ENCODE measurements around the gene TMEM37. TPM values are rescaled to one million over a fixed set of nuclear protein-coding genes. Genes with fewer than 3 reads are reported as not detected.

Gene TMEM37
- total and polyA plus RNA-seq, 4 donors = 0.69 to 4.7 (median 2.5) TPM

DNA sequence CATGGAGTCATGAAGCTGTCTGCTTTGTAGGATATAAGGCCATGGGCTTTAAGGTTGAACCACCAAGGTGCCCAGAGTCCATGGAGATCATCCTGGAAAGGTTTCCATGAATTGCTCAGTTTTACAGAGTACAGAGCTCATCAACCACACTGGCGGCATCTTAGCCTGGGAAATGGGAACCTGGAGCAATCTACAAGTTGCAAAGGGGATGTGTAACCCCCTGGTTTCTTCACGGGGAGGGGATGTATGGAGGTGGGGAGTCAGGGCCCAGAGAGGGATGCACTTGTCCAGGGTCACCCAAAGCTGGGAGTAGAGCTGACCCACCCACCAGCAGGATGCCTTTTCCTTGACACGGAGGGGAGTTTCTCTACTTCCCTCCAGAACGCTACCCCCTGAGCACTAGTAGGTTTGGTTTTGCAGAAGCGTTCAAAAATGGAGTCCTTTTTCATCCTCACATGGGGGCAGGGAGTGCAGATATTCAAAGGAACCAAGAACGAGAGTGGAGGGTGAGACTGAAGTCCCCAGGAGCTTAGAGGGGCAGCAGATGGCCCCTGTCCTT lies 7.2 kb downstream of the TMEM37 start:
- DNase-seq (ENCODE audit: low read depth in 4 of 6, low spot score in 6 of 6) = no peak
- no peaks in the 10 kb centered on the region for H3K27me3 ChIP-seq (ENCODE audit: control insufficient read depth, insufficient read depth, low read length)
- H3K4me3 ChIP-seq (ENCODE audit: low read depth, low read length) = no peak overlapping the region
- no peaks in the 10 kb centered on the region for H3K9me3 ChIP-seq (ENCODE audit: control insufficient read depth, insufficient read depth, low read length)
- H3K36me3 ChIP-seq (ENCODE audit: control insufficient read depth, insufficient read depth, low read length) = peaks cover 2% of the 10 kb centered on the region
- H3K4me1 ChIP-seq (ENCODE audit: control insufficient read depth, insufficient read depth, low read length) = no peaks in the 10 kb centered on the region
- H3K27ac ChIP-seq (ENCODE audit: low read depth, low read length) = no peak overlapping the region
- 93% methylated on average over 4 of the region's 6 CpGs for WGBS (ENCODE audit: insufficient coverage)

DNA sequence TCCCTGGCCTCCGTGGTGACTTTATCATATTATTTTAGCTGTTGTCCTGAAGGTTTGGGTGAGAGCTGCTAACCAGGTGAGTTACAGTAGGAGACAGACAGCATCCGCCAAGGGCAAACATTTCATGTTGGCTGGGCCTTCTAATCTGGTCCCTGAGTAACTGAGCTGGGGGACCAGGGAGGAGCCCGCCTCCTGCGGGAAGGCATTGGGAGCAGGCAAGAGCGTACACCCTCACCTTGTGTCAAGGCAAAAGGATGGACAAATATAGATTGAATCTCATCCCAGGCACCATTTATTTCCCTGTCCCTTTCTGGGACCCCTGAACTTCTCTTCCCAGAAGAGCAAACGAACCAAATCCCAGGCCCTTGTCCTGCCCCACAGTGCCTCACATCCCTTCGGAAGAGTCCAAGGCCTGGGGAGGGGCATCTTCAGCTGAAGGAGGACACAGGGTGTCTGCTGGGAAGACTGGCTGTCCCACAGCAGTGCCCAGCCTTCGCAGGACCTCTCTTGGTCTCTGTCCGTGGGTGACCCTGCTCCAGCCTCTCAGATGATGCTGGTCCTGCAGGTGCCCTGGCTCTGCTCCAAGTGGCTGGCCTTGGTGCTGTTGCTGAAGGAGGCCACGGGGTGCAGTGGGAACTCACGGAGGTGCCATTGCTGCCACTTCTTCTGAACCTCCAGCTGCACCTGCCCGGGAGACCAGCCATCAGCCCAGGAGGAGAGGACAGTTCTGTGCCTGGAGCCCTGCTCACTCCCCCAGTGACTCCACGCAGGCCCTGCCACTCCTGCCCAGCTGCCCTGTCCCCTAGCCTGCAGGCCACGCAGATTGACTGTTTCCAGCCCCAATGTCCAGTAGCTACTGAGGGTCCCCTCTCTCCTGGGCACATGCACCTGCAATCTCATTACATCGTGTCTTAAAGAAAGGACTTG lies 8.2 kb downstream of the TMEM37 start:
- WGBS (ENCODE audit: insufficient coverage) = 83% methylated on average over 12 of the region's 15 CpGs
- no peak overlapping the region for H3K27ac ChIP-seq (ENCODE audit: low read depth, low read length)
- no peak overlapping the region for H3K4me3 ChIP-seq (ENCODE audit: low read depth, low read length)

DNA sequence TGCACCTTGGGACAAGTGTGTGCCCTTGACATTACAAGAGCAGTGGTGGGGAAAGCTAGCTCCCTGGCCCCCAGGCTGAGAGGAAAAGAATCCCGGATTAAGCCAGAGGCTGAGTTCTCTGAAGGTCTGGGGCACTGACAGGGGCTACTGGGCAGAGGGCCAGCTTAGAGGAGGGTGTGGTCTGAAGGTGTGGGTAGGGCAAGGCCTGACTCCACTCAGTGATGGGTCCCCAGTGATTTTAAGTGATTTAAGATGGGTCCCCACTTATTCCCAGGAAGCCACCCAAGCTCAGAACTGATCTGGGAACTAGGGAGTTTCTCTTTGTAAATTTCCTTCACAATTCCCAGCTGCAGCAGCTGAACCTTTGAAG lies 8.8 kb downstream of the TMEM37 start:
- Histone ChIP-seq H3K4me3 (ENCODE audit: low read depth, low read length) (no peak overlapping the region), H3K36me3 (ENCODE audit: control insufficient read depth, insufficient read depth, low read length) (peaks cover 2% of the 10 kb centered on the region), H3K4me1 (ENCODE audit: control insufficient read depth, insufficient read depth, low read length) (no peaks in the 10 kb centered on the region), H3K9me3 (ENCODE audit: control insufficient read depth, insufficient read depth, low read length) (no peaks in the 10 kb centered on the region), H3K27me3 (ENCODE audit: control insufficient read depth, insufficient read depth, low read length) (no peaks in the 10 kb centered on the region), H3K27ac (ENCODE audit: low read depth, low read length) (no peak overlapping the region)
- 33% methylated on average over 1 of the region's 1 CpG for WGBS (ENCODE audit: insufficient coverage)
- no peak for DNase-seq (ENCODE audit: low read depth in 4 of 6, low spot score in 6 of 6)

More for the DNA sequence above, 8.2 kb downstream of the TMEM37 start:
- DNase-seq (ENCODE audit: low read depth in 4 of 6, low spot score in 6 of 6) = no peak
- no peaks in the 10 kb centered on the region for H3K9me3 ChIP-seq (ENCODE audit: control insufficient read depth, insufficient read depth, low read length)
- no peaks in the 10 kb centered on the region for H3K4me1 ChIP-seq (ENCODE audit: control insufficient read depth, insufficient read depth, low read length)
- peaks cover 2% of the 10 kb centered on the region for H3K36me3 ChIP-seq (ENCODE audit: control insufficient read depth, insufficient read depth, low read length)
- no peaks in the 10 kb centered on the region for H3K27me3 ChIP-seq (ENCODE audit: control insufficient read depth, insufficient read depth, low read length)

DNA sequence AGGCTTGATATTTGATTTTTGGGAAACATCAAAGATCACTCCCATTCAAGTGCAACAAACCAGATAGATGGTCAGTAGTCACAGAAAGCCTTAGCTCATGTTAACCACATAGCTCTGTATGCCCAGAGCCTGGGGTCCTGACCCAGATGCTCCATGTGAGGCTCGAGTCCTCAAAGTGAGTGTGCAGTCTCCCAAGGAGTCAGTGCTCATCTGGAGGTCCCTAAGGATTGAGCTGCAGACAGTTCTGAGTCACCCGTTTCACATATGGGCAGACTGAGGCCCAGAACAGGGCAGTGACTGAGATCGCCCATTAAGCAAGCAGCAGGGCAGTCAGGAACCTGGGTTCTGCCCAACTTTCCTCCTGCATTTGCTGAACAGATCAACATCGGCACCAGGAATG lies 9.2 kb downstream of the TMEM37 start:
- H3K36me3 ChIP-seq (ENCODE audit: control insufficient read depth, insufficient read depth, low read length) = peaks cover 2% of the 10 kb centered on the region
- H3K27ac ChIP-seq (ENCODE audit: low read depth, low read length) = no peak overlapping the region
- 87% methylated on average over 3 of the region's 4 CpGs for WGBS (ENCODE audit: insufficient coverage)
- no peaks in the 10 kb centered on the region for H3K27me3 ChIP-seq (ENCODE audit: control insufficient read depth, insufficient read depth, low read length)
- H3K4me3 ChIP-seq (ENCODE audit: low read depth, low read length) = no peak overlapping the region
- no peak for DNase-seq (ENCODE audit: low read depth in 4 of 6, low spot score in 6 of 6)
- H3K9me3 ChIP-seq (ENCODE audit: control insufficient read depth, insufficient read depth, low read length) = no peaks in the 10 kb centered on the region
- H3K4me1 ChIP-seq (ENCODE audit: control insufficient read depth, insufficient read depth, low read length) = no peaks in the 10 kb centered on the region

DNA sequence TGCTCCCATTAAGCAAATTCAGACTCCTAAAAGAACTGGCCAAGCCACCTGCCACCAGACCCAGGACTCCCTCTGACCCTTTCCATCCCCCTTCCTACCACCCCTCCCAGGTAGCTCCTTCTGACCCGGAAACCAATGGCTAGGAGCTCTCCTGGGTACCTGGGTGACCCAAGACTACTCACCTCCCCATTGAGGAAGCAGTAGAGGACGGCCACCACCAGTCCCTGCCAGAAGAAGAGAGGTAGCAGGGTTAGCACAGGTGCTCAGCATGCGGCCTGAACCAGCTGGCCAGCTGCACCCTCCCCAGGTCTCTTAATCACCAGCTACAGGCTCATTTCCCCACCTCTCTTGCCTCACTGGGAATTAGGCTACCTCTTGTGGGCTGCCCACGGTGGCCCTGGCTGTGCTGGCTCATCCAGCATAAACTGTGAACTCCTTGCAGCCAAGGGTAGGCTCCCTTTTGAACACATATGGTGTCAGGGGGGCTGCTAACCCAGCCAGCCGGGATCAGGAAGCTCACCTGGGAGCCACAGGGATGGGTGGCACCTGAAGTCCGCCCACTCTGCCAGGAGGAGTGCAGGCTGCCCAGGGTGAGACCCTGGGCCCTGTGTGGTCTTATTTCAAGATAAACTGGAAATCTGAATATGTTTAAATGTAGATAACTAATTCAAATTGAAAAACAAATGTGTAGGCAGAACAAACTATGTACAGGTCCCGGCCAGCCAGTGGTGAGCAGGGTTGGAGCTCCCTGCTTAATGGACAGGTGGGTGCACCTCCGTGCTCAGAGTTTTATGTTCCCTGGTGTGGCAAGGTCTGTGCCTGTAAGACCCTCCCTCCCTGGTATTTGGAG lies 9.9 kb downstream of the TMEM37 start:
- WGBS (ENCODE audit: insufficient coverage) = 80% methylated on average over 8 of the region's 8 CpGs
- DNase-seq (ENCODE audit: low read depth in 4 of 6, low spot score in 6 of 6) = no peak
- Histone ChIP-seq H3K27me3 (ENCODE audit: control insufficient read depth, insufficient read depth, low read length) (no peaks in the 10 kb centered on the region), H3K9me3 (ENCODE audit: control insufficient read depth, insufficient read depth, low read length) (no peaks in the 10 kb centered on the region), H3K4me3 (ENCODE audit: low read depth, low read length) (no peak overlapping the region), H3K36me3 (ENCODE audit: control insufficient read depth, insufficient read depth, low read length) (peaks cover 2% of the 10 kb centered on the region), H3K27ac (ENCODE audit: low read depth, low read length) (no peak overlapping the region), H3K4me1 (ENCODE audit: control insufficient read depth, insufficient read depth, low read length) (no peaks in the 10 kb centered on the region)

DNA sequence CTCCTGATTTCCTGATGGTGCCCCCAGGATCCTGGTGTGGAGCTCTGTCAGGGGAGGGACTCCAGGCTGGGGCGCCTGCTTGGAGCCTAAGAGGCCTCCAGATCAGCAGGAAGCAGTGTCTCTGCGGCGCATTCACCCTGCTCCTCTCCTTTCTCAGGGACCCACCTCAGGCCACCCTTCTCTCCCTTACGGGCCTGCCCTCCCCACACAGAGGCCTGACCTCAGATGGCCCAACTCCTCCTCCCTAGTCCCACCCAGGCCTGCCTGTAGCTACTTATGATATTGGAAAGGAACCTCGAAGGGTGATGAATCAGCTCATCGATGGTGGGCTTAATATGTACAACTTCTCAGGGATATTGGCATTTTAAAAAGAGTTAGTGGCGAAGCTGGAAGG lies 10.6 kb downstream of the TMEM37 start:
- H3K4me3 ChIP-seq (ENCODE audit: low read depth, low read length) = no peak overlapping the region
- no peak for DNase-seq (ENCODE audit: low read depth in 4 of 6, low spot score in 6 of 6)
- no peaks in the 10 kb centered on the region for H3K9me3 ChIP-seq (ENCODE audit: control insufficient read depth, insufficient read depth, low read length)
- no peaks in the 10 kb centered on the region for H3K4me1 ChIP-seq (ENCODE audit: control insufficient read depth, insufficient read depth, low read length)
- H3K27ac ChIP-seq (ENCODE audit: low read depth, low read length) = no peak overlapping the region
- H3K36me3 ChIP-seq (ENCODE audit: control insufficient read depth, insufficient read depth, low read length) = peaks cover 2% of the 10 kb centered on the region
- WGBS (ENCODE audit: insufficient coverage) = 96% methylated on average over 4 of the region's 7 CpGs
- H3K27me3 ChIP-seq (ENCODE audit: control insufficient read depth, insufficient read depth, low read length) = no peaks in the 10 kb centered on the region

DNA sequence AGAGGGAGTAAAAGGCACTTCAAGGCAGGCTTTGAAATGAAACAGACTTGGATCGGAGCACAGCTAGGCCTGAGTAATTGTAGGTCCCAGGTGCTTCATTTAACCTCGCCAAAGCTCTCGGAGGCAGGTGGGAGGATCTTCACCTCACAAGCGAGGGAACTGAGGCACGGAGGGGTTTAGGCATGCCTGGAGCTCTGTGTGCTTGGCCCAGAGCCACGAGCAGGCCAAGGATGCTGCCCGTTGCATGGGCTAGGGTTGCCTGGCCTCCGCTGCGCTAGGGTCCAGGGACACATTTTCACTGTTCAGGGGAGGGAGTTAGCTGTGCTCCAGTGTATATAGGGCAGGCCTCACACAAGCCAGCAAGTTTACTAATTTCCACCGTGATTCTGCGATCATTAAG lies 11.2 kb downstream of the TMEM37 start:
- H3K27me3 ChIP-seq (ENCODE audit: control insufficient read depth, insufficient read depth, low read length) = no peaks in the 10 kb centered on the region
- 88% methylated on average over 5 of the region's 11 CpGs for WGBS (ENCODE audit: insufficient coverage)
- no peak for DNase-seq (ENCODE audit: low read depth in 4 of 6, low spot score in 6 of 6)
- no peak overlapping the region for H3K4me3 ChIP-seq (ENCODE audit: low read depth, low read length)
- H3K9me3 ChIP-seq (ENCODE audit: control insufficient read depth, insufficient read depth, low read length) = no peaks in the 10 kb centered on the region
- H3K36me3 ChIP-seq (ENCODE audit: control insufficient read depth, insufficient read depth, low read length) = peaks cover 2% of the 10 kb centered on the region
- H3K27ac ChIP-seq (ENCODE audit: low read depth, low read length) = no peak overlapping the region
- H3K4me1 ChIP-seq (ENCODE audit: control insufficient read depth, insufficient read depth, low read length) = no peaks in the 10 kb centered on the region

DNA sequence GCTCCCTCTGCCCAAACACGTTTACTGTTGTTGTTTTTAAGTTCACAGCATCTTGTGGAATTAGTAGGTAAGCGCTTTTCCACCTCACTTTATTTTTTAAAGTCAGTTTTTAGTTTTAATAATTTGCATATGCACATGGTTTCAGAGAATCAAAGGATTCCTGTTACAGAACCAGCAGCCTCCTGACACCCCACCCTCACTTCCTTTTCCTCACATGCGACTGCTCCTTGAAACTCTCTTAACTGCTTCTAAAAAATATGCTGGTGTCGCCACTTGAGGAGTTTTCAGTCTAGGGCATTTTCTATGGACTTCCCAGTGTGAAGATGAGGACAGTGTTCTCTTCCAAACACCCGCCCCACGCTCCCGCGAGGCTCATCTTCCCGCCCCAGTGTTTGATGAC lies 14.4 kb downstream of the TMEM37 start:
- no peak overlapping the region for H3K4me3 ChIP-seq (ENCODE audit: low read depth, low read length)
- no peak overlapping the region for H3K27ac ChIP-seq (ENCODE audit: low read depth, low read length)
- WGBS (ENCODE audit: insufficient coverage) = 100% methylated on average over 1 of the region's 9 CpGs
- no peaks in the 10 kb centered on the region for H3K9me3 ChIP-seq (ENCODE audit: control insufficient read depth, insufficient read depth, low read length)
- no peak for DNase-seq (ENCODE audit: low read depth in 4 of 6, low spot score in 6 of 6)
- no peaks in the 10 kb centered on the region for H3K36me3 ChIP-seq (ENCODE audit: control insufficient read depth, insufficient read depth, low read length)
- H3K4me1 ChIP-seq (ENCODE audit: control insufficient read depth, insufficient read depth, low read length) = peaks cover 7% of the 10 kb centered on the region
- no peaks in the 10 kb centered on the region for H3K27me3 ChIP-seq (ENCODE audit: control insufficient read depth, insufficient read depth, low read length)

DNA sequence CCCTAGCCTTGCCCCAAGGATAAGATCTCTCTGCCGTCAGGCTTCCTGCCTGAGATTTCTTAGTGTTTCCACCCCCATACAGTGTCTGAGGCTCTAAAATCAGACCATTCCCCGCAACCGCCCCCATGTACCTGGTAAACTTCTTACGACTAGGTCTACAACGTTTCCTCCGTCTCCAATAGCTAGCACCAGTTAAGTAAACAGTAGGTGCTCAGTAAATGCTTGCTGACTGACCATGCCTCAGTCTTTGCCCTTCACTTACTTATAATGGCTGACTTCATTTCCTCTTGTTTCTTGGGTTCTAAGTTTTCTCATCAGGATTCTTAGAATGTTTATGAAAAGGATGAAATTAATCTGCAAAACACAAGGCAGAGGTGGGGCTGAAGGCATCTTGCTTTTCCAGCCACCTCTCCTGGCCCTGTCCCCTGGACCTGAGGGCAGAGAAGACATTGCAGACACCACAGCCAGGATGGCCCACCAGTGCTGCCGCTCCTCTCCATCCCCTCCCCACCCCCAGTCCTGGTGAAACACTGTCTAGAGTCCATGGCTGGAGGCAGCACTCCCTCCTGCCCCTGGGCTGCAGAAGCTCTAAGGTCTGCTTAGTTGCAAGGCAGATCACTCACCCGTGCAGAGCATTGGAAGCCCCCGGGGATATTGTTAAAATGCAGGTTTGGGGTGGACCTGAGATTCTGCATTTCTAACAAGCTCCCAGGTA lies 16.9 kb downstream of the TMEM37 start:
- H3K4me1 ChIP-seq (ENCODE audit: control insufficient read depth, insufficient read depth, low read length) = peaks cover 7% of the 10 kb centered on the region
- H3K9me3 ChIP-seq (ENCODE audit: control insufficient read depth, insufficient read depth, low read length) = no peaks in the 10 kb centered on the region
- no peak overlapping the region for H3K27ac ChIP-seq (ENCODE audit: low read depth, low read length)
- no peak for DNase-seq (ENCODE audit: low read depth in 4 of 6, low spot score in 6 of 6)
- 91% methylated on average over 7 of the region's 9 CpGs for WGBS (ENCODE audit: insufficient coverage)
- no peaks in the 10 kb centered on the region for H3K36me3 ChIP-seq (ENCODE audit: control insufficient read depth, insufficient read depth, low read length)
- no peak overlapping the region for H3K4me3 ChIP-seq (ENCODE audit: low read depth, low read length)
- H3K27me3 ChIP-seq (ENCODE audit: control insufficient read depth, insufficient read depth, low read length) = no peaks in the 10 kb centered on the region
